ENCODE measurements around the gene CCDC27.
"Not testable (repeated sequence)": the region's sequence is repeated elsewhere in the genome, so short reads cannot be mapped to it uniquely, and the experiment has no call there.

CCDC27 gene

GRCh38 chr1:3796215-3797061, 44.2 kb downstream of the CCDC27 start, which contains the start of gene LRRC47:
LRRC47 (minus strand) TSS chr1:3796498; CDS start chr1:3796476, 22 bp downstream.
- DNase-seq (ENCODE audit: low read depth) = peak; percentile 91

GRCh38 chr1:3799976-3800685, 47.9 kb downstream of the CCDC27 start:
- DNase-seq (ENCODE audit: low read depth) = no peak

GRCh38 chr1:3800795-3801194, 48.5 kb downstream of the CCDC27 start:
- DNase-seq (ENCODE audit: low read depth) = not testable (repeated sequence)

GRCh38 chr1:3803905-3804626, 51.8 kb downstream of the CCDC27 start:
- DNase-seq (ENCODE audit: low read depth) = no peak

GRCh38 chr1:3804627-3804944, 52.3 kb downstream of the CCDC27 start:
- DNase-seq (ENCODE audit: low read depth) = not testable (repeated sequence)

DNA sequence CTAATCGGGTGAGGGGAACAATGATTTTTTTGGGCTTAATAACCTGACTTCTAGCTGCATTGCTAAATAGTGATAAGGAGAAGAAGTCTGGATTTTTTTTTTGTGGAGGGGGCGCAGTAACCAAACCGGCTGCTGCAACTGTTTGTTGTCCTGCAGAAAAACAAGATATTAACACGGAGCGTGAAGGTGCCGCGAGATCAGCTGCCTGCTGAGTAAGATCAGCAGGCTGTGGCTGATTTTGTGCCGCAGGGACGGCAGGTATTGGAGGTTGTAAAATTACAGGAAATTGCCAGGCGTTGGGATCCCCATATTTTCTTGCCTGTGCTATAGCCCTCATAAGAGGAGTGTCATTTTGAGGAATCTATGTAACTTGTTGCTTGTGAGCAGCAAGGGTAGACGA, 52.8 kb downstream of the CCDC27 start:
- DNase-seq (ENCODE audit: low read depth) = no peak

- DNase-seq (ENCODE audit: low read depth) = no peak
Measured at GRCh38 chr1:3807769-3808168, 55.5 kb downstream of the CCDC27 start.

DNA sequence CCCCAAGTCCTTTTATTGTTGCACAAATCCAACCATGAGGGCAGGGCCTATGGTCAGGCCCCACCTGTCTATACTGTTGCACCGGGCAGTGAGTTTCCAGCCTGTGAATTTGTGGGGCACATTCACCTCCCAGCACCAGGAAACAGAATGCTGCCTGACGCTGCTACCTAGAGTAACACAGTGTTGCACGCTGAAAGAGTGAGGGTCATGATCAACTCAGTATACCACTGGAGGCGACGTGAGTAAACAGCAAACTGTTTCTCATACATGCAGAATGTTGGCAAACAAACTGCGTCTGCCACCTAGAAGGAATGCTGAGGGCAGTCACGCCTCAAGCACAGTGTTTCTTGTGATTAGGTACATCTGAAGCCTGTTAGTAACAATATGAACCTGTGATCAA, 57.4 kb downstream of the CCDC27 start:
- no peak for DNase-seq (ENCODE audit: low read depth)

GRCh38 chr1:3810149-3810761, 58.0 kb downstream of the CCDC27 start:
- not testable (repeated sequence) for DNase-seq (ENCODE audit: low read depth)

DNA sequence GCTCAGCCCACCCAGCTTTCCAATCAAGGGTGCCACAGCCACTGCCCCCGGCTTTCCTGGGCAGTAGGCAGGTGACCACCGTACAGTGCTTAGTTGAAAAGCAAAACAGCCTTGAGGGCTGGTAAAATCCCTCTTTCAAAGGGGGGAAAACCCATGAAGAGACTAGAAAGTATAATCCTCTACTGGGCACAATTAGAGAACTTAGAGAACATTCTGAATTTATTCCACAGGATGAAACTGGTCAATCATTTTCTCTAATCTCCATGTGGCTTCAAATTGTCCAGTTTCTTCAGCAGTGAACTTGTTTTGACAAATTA, 59.3 kb downstream of the CCDC27 start:
- DNase-seq (ENCODE audit: low read depth) = no peak

DNA sequence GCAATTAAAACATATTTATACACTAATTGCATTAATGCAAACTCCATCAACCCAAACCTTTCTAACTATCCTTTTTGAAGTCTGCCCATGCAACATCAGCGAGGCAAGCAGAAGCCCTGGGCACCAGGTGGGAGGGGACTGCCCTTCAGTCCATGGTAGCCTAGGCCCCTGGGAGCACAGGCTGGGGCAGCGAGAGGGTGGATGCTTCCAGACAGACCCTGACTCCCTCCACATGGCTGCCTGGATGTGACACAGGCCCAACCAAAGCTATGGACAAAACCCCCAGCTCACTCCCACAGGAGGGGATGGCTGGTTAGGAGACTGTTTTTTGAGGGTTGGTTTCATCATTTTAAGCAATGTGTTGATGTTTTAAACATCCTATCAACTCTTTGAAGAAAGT, 61.8 kb downstream of the CCDC27 start:
- DNase-seq (ENCODE audit: low read depth) = no peak

DNA sequence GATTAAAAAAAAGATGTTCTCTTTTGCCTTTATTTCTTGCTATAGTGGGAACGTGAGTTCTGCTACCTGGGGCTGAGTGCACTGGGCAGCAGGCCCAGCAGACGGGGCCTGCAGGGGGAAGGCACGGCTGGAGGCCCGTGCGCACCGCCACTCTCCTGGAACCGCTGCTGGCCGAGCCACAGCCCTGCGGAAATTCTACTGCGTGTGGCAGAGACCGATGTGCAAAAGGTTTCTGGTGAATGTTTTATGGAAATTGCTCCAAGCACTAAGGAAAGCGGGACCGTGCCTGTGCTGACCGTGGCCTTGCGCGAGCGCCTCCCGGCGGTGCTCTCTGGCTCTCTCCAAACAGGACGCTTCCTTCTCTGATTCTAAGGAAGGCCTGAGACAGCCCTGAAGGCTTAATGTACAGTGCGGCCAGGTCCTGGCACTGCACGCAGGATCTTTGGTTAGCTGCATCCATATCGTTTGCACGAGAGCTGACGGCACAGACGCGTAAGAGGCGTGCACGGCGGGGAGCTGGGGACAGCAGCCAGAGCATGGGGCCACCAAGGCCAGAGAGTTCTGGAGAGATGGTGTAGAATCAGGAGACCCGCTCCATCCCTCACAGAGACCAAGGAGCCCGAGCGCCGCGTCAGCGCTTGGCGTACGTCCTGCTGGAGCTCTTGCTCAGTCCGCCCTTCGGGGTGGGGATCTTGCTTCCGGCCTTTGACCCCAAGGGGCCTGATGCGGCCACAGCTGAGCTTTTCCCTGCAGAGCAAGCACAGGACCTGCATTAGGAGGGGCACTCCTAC, 62.7 kb downstream of the CCDC27 start:
- no peak for DNase-seq (ENCODE audit: low read depth)

DNA sequence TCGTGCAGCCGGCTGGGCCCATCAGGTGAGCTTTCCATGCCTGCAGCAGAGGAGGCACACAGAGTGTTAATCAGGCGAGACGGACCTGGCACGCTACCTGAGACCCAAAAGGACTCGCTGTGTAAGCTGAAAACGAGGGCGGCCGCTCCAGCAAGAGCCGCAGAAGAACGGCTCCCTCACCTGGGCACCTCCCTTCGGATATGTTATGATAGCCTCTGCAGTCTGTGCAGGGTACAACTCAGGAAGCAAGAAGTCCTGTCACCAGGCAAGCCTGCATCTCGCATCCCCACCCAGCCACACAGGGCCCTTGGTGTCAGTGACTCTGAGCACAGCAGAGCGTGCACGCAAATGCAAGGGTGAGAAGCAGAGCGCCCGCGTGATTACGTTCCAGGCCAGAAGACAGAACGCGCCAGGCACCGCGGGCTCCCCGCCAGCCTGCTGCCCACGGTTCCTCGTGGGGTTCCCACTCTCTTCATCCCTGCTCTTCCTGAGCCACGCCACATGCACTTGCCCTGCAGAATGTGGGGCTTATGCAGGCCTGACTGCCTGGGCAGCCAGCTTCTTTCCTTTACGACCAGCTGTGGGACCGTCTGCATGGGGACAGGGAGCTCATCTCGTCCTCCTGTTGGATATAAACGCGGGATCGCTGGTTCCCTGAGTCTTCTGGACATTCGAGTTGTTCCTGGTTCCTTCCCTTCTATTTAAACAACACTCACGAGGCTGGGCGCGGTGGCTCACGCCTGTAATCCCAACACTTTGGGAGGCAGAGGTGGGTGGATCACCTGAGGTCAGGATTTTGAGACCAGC, 64.3 kb downstream of the CCDC27 start:
- no peak for DNase-seq (ENCODE audit: low read depth)

- DNase-seq (ENCODE audit: low read depth) = no peak
Measured at GRCh38 chr1:3817138-3817740, 65.0 kb downstream of the CCDC27 start.

- no peak for DNase-seq (ENCODE audit: low read depth)
Measured at GRCh38 chr1:3817821-3818597, 65.8 kb downstream of the CCDC27 start.

DNA sequence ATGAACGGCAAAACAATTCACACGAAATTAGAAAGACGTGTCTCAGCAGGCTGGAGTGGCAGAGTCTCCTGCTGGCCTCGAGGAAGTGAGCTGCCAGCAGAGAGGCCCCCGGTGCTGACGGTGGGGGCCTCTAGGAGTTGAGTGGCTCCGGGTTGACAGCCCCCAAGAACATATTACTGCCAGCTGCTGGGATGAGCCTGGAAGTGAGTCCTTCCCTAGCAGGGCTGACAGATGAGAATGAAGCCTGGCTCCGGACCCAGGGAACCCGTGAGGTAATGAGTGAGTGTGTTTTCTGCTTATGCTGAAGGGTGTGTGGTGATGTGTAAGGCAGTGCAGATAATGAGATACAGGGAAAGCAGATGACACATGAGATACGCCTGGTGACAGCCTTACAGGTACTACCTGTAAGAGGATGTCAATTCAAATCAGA, 67.5 kb downstream of the CCDC27 start:
- DNase-seq (ENCODE audit: low read depth) = no peak

DNA sequence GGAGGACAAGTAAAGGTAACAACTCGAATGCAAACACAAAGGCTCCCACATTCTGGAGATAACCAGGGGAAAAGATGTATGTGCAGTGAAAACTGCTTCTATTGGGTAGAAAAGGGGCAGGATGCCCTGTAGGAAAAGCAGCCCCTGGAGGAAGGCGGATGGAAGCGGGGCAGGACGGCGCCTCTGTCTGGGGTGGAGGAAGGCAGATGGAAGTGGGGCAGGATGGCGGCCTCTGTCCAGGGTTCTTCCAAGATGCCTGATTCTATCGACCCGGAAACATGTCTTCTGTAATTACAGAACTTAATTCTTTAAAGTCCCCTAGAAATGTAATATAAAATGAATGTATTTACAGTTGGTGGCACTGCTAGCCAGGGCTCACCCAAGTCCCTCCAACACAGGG, 68.1 kb downstream of the CCDC27 start:
- no peak for DNase-seq (ENCODE audit: low read depth)

- DNase-seq (ENCODE audit: low read depth) = no peak
Measured at GRCh38 chr1:3821004-3821403, 68.8 kb downstream of the CCDC27 start.
